ENCODE data around the gene UQCRH. TPM values are rescaled to one million over a fixed set of nuclear protein-coding genes. Genes with fewer than 3 reads are reported as not detected.

Gene UQCRH
- total and polyA plus RNA-seq, 2 of the 4 experiments (the other 2 are of a cell fraction), result 347 to 736 TPM

- no peak overlapping the region for H2BK5ac ChIP-seq (ENCODE audit: low read depth, low read length, poor library complexity, severe bottlenecking)
- no peak overlapping the region for H3K4me3 ChIP-seq (ENCODE audit: insufficient read depth, low read depth, low read length)
- no peaks in the 10 kb centered on the region for H3K27me3 ChIP-seq (ENCODE audit: control insufficient read depth, insufficient read depth, low read length)
- no peaks in the 10 kb centered on the region for H3K4me1 ChIP-seq (ENCODE audit: control insufficient read depth, insufficient read depth, low read length)
- in situ Hi-C loops (cut with MboI; ENCODE audit: low sequenced_read_pairs) (no loop called here), dilution Hi-C loops (cut with HindIII; ENCODE audit: low sequenced_read_pairs, unreplicated experiment) (no loop called here), intact Hi-C loops (cut with micrococcal nuclease) (no loop called here)
- no peak overlapping the region for H3K27ac ChIP-seq (ENCODE audit: insufficient read depth, low read length)
- no CpG with 5 or more reads among the region's 2 CpGs for WGBS, 2 experiments (ENCODE audit: extremely low coverage in 2 of 2, insufficient read length in 1 of 2)
- no peaks in the 10 kb centered on the region for H3K9me3 ChIP-seq (ENCODE audit: control insufficient read depth, insufficient read depth, low read length)
- H4K5ac ChIP-seq (ENCODE audit: low read depth, low read length), result no peak overlapping the region
- no peak overlapping the region for H2BK120ac ChIP-seq (ENCODE audit: low read depth, low read length)
- TF ChIP-seq MAZ (IDR thresholded peaks at IDR 0.05; ENCODE audit: borderline replicate concordance, low read depth, low read length) (no peak), CHD1 (IDR thresholded peaks at IDR 0.05; ENCODE audit: low read depth, low read length) (no peak), CEBPB (IDR thresholded peaks at IDR 0.05; ENCODE audit: low read depth, low read length) (no peak), MAFK (IDR thresholded peaks at IDR 0.05; ENCODE audit: low read depth, low read length) (no peak), NFE2L2 (IDR thresholded peaks at IDR 0.05; ENCODE audit: low read depth, low read length) (no peak), MXI1 (IDR thresholded peaks at IDR 0.05; ENCODE audit: borderline replicate concordance, low read depth, low read length) (no peak), RCOR1 (IDR thresholded peaks at IDR 0.05; ENCODE audit: insufficient replicate concordance, low read length) (no peak), ELK1 (IDR thresholded peaks at IDR 0.05; ENCODE audit: borderline replicate concordance, low read depth, low read length) (no peak), FOS (IDR thresholded peaks at IDR 0.05; ENCODE audit: low read depth, low read length) (no peak), RFX5 (IDR thresholded peaks at IDR 0.05; ENCODE audit: low read depth, low read length) (no peak), BHLHE40 (IDR thresholded peaks at IDR 0.05; ENCODE audit: low read depth, low read length) (no peak), RAD21 (IDR thresholded peaks at IDR 0.05; ENCODE audit: low read length) (no peak), POLR2A (IDR thresholded peaks at IDR 0.05; ENCODE audit: low read depth, low read length) (no peak), SMC3 (IDR thresholded peaks at IDR 0.05; ENCODE audit: low read depth, low read length) (no peak)
- TF ChIP-seq, protein P1, sequence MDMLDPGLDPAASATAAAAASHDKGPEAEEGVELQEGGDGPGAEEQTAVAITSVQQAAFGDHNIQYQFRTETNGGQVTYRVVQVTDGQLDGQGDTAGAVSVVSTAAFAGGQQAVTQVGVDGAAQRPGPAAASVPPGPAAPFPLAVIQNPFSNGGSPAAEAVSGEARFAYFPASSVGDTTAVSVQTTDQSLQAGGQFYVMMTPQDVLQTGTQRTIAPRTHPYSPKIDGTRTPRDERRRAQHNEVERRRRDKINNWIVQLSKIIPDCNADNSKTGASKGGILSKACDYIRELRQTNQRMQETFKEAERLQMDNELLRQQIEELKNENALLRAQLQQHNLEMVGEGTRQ (IDR thresholded peaks at IDR 0.05; ENCODE audit: low read depth, low read length), result no peak
- TF ChIP-seq, protein P2, sequence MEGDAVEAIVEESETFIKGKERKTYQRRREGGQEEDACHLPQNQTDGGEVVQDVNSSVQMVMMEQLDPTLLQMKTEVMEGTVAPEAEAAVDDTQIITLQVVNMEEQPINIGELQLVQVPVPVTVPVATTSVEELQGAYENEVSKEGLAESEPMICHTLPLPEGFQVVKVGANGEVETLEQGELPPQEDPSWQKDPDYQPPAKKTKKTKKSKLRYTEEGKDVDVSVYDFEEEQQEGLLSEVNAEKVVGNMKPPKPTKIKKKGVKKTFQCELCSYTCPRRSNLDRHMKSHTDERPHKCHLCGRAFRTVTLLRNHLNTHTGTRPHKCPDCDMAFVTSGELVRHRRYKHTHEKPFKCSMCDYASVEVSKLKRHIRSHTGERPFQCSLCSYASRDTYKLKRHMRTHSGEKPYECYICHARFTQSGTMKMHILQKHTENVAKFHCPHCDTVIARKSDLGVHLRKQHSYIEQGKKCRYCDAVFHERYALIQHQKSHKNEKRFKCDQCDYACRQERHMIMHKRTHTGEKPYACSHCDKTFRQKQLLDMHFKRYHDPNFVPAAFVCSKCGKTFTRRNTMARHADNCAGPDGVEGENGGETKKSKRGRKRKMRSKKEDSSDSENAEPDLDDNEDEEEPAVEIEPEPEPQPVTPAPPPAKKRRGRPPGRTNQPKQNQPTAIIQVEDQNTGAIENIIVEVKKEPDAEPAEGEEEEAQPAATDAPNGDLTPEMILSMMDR (conservative IDR thresholded peaks at IDR 0.05; ENCODE audit: low read depth, low read length), result no peak
- H3K9ac ChIP-seq (ENCODE audit: low read depth, low read length), result no peak overlapping the region
- no peak overlapping the region for H3K18ac ChIP-seq (ENCODE audit: low read depth, low read length)
- ChIA-PET CTCF (no interaction called here), POLR2A (ENCODE audit: unreplicated experiment) (interaction anchor here (0.6 kb wide), 1 partner anchor 11 kb away, joined by 11 read pairs; no protein-coding TSS in a partner anchor)
- no peak overlapping the region for H3K56ac ChIP-seq (ENCODE audit: extremely low read depth, insufficient read depth, low read length)
- H2AK5ac ChIP-seq (ENCODE audit: low read depth, low read length), result no peak overlapping the region
- no peak overlapping the region for H4K8ac ChIP-seq (ENCODE audit: low read depth in 2 of 2, low read length in 2 of 2)
- H2BK15ac ChIP-seq (ENCODE audit: low read depth, low read length), result no peak overlapping the region
- H3K4ac ChIP-seq (ENCODE audit: low read depth, low read length), result no peak overlapping the region
- H3K23ac ChIP-seq (ENCODE audit: low read depth, low read length), result no peak overlapping the region
- no peak overlapping the region for H3K4me2 ChIP-seq (ENCODE audit: low read depth, low read length)
- H3K14ac ChIP-seq (replicated peaks; ENCODE audit: low read depth, low read length), result no peak overlapping the region
- no peaks in the 10 kb centered on the region; the same call in 1 of the 2 replicates for H4K20me1 ChIP-seq (ENCODE audit: insufficient read depth, low read length)
- H2AK9ac ChIP-seq (replicated peaks; ENCODE audit: low read depth, low read length, poor library complexity), result no peak overlapping the region
- no TSS peak for BruUV-seq (replicated peaks)
- no peak overlapping the region for H2BK20ac ChIP-seq (ENCODE audit: low read depth, low read length)
- H4K91ac ChIP-seq (ENCODE audit: insufficient read depth, low read depth, low read length), result no peak overlapping the region
- DNase-seq, result no peak
- no peak for ATAC-seq (ENCODE audit: low read depth)
- H3K79me1 ChIP-seq (ENCODE audit: low read depth in 1 of 2, low read length in 2 of 2), result peaks cover 5 to 31% of the 10 kb centered on the region in 2 experiments; a peak in 3 of 4 replicates
- H2AFZ ChIP-seq (replicated peaks; ENCODE audit: low read length, poor library complexity), result no peak overlapping the region
- H3K9me1 ChIP-seq (ENCODE audit: insufficient read depth, low read length), result peaks cover 12% of the 10 kb centered on the region; the same call in 1 of the 2 replicates
- peaks cover 6% of the 10 kb centered on the region for H3K36me3 ChIP-seq (ENCODE audit: control insufficient read depth, insufficient read depth, low read length)
Observed at GRCh38 chr1:46256523-46256922, 47.0 kb upstream of the UQCRH start.

All from IMR-90 (cell line).